Fibroblast of skin of left quadriceps (primary cell): ENCODE results near the gene RASA4B.
"Not testable (repeated sequence)": the region's sequence is repeated elsewhere in the genome, so short reads cannot be mapped to it uniquely, and the experiment has no call there.

ENCODE experiments used
- DNase-seq, 2 experiments: peaks; one replicate each; pipeline ENCODE4 v3.0.0-alpha.2; 2013; ENCODE audit warnings: low read depth in 2 of 2

RASA4B gene

GRCh38 chr7:102511860-102512522 lies 5.6 kb downstream of the RASA4B start:
- not testable (repeated sequence) for DNase-seq

GRCh38 chr7:102510575-102510974 lies 7.0 kb downstream of the RASA4B start:
- not testable (repeated sequence) for DNase-seq

- not testable (repeated sequence) for DNase-seq
Observed at GRCh38 chr7:102507410-102508088, 10.0 kb downstream of the RASA4B start.

- not testable (repeated sequence) for DNase-seq
Observed at GRCh38 chr7:102505298-102506185, 12.0 kb downstream of the RASA4B start.

GRCh38 chr7:102503141-102503540 lies 14.4 kb downstream of the RASA4B start:
- DNase-seq: not testable (repeated sequence)

- not testable (repeated sequence) for DNase-seq
Observed at GRCh38 chr7:102498321-102498720, 19.3 kb downstream of the RASA4B start.

- not testable (repeated sequence) for DNase-seq
Observed at GRCh38 chr7:102497308-102497707, 20.3 kb downstream of the RASA4B start.

GRCh38 chr7:102496861-102497260 lies 20.7 kb downstream of the RASA4B start:
- DNase-seq: not testable (repeated sequence)

- not testable (repeated sequence) for DNase-seq
Observed at GRCh38 chr7:102494473-102495149, 23.0 kb downstream of the RASA4B start.

- not testable (repeated sequence) for DNase-seq
Observed at GRCh38 chr7:102494026-102494425, 23.6 kb downstream of the RASA4B start.

GRCh38 chr7:102493220-102493935 lies 24.2 kb downstream of the RASA4B start:
- not testable (repeated sequence) for DNase-seq

- not testable (repeated sequence) for DNase-seq
Observed at GRCh38 chr7:102490529-102491075, 27.0 kb downstream of the RASA4B start.

- not testable (repeated sequence) for DNase-seq
Observed at GRCh38 chr7:102484317-102484716, 33.3 kb downstream of the RASA4B start.

GRCh38 chr7:102481962-102482361 lies 35.6 kb downstream of the RASA4B start:
- not testable (repeated sequence) for DNase-seq

- DNase-seq: not testable (repeated sequence)
Observed at GRCh38 chr7:102479982-102480637, 37.5 kb downstream of the RASA4B start.

- not testable (repeated sequence) for DNase-seq
Observed at GRCh38 chr7:102479209-102479584, 38.4 kb downstream of the RASA4B start.

GRCh38 chr7:102478314-102479208 lies 39.0 kb downstream of the RASA4B start, which contains the start of gene POLR2J:
POLR2J (minus strand) TSS chr7:102478922; CDS start chr7:102478860, 62 bp downstream.
- peak; percentile 45 to 52 for DNase-seq

GRCh38 chr7:102474736-102475435 lies 42.7 kb downstream of the RASA4B start:
- DNase-seq: not testable (repeated sequence)
